ENCODE measurements around the gene VSTM4.

DNA sequence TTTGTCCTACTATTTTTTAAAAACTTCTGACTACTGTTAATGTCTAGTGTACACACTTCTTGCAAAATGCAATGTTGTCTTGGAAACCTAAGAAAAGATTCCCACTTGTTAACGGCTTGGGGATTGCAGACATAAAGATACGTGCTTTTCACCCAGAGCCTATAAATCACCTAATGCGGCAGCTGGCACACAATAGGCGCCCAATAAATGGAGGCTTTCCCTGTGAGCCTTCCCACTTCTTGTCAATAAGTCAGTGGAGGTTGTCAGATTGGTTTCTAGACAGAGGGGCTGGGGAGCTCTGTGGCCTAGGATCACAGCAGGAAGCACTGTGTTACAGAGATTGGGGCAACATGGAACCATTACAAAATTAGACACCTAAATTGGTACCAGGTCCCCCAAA lies 74.7 kb downstream of the VSTM4 start:
- TF ChIP-seq POLR2A (IDR thresholded peaks at IDR 0.05; ENCODE audit: low read length) (no peak), GATA1 (IDR thresholded peaks at IDR 0.05; ENCODE audit: low read depth, low read length) (no peak)

Data from erythroblast (primary cell).